ENCODE data around the gene WAS.
A peak's percentile ranks its signal among the peaks of the same experiment; 100 is the strongest.
"Not testable (repeated sequence)": the region's sequence is repeated elsewhere in the genome, so short reads cannot be mapped to it uniquely, and the experiment has no call there.

WAS gene

GRCh38 chrX:48683411-48683982 is at the start of gene WAS:
TSS of gene WAS (plus strand) at chrX:48683799. CDS start at chrX:48683854, 55 bp downstream.
- peak; percentile 68 for DNase-seq

- DNase-seq, result no peak
Measured at GRCh38 chrX:48636301-48636700, 47.3 kb upstream of the WAS start.

- DNase-seq, result no peak
Measured at GRCh38 chrX:48636776-48637175, 46.8 kb upstream of the WAS start.

- DNase-seq, result no peak
Measured at GRCh38 chrX:48645669-48646068, 37.9 kb upstream of the WAS start.

- peak; percentile 59 for DNase-seq
Measured at GRCh38 chrX:48648336-48648751, 35.3 kb upstream of the WAS start.

- DNase-seq, result no peak
Measured at GRCh38 chrX:48649102-48649501, 34.5 kb upstream of the WAS start.

GRCh38 chrX:48652055-48652579 is 31.5 kb upstream of the WAS start:
- not testable (repeated sequence) for DNase-seq

GRCh38 chrX:48654746-48655145 is 28.9 kb upstream of the WAS start:
- DNase-seq, result not testable (repeated sequence)

GRCh38 chrX:48659686-48660085 is 23.9 kb upstream of the WAS start:
- not testable (repeated sequence) for DNase-seq

GRCh38 chrX:48663241-48663640 is 20.4 kb upstream of the WAS start:
- no peak for DNase-seq

- no peak for DNase-seq
Measured at GRCh38 chrX:48664156-48664555, 19.4 kb upstream of the WAS start.

- DNase-seq, result no peak
Measured at GRCh38 chrX:48665991-48666390, 17.6 kb upstream of the WAS start.

- no peak for DNase-seq
Measured at GRCh38 chrX:48666649-48667048, 16.9 kb upstream of the WAS start.

- no peak for DNase-seq
Measured at GRCh38 chrX:48667509-48667908, 16.1 kb upstream of the WAS start.

- DNase-seq, result not testable (repeated sequence)
Measured at GRCh38 chrX:48668187-48668586, 15.4 kb upstream of the WAS start.

GRCh38 chrX:48676106-48676892 is 7.3 kb upstream of the WAS start:
- DNase-seq, result peak; percentile 89

GRCh38 chrX:48676893-48677270 is 6.7 kb upstream of the WAS start:
- no peak for DNase-seq

- no peak for DNase-seq
Measured at GRCh38 chrX:48677516-48677915, 6.1 kb upstream of the WAS start.

GRCh38 chrX:48680467-48680866 is 3.1 kb upstream of the WAS start:
- DNase-seq, result not testable (repeated sequence)

GRCh38 chrX:48680925-48681324 is 2.7 kb upstream of the WAS start:
- not testable (repeated sequence) for DNase-seq

GRCh38 chrX:48681539-48682183 is 1.9 kb upstream of the WAS start:
- DNase-seq, result no peak

- DNase-seq, result not testable (repeated sequence)
Measured at GRCh38 chrX:48682795-48683194, 804 bp upstream of the WAS start.

- DNase-seq, result no peak
Measured at GRCh38 chrX:48684134-48684533, 535 bp downstream of the WAS start.

GRCh38 chrX:48685416-48685815 is 1.8 kb downstream of the WAS start:
- no peak for DNase-seq

All from CD4-positive, alpha-beta T cell treated with Interleukin-4 for 4 hours (primary cell).